HEK293T (cell line): ENCODE data around the gene UTP20.
"Not testable (repeated sequence)": the region's sequence is repeated elsewhere in the genome, so short reads cannot be mapped to it uniquely, and the experiment has no call there.

Source experiments
- ARNT ChIP-seq: fragments of 450-650 bp; IDR thresholded peaks from 2 replicates; pipeline ENCODE4 v1.6.1; 2017; ENCODE audit warnings: mild to moderate bottlenecking
- ELF4 ChIP-seq: fragments of 450-650 bp; IDR thresholded peaks from 2 replicates; pipeline ENCODE4 v1.6.1; 2017; ENCODE audit warnings: antibody characterized with exemption
- HDGF ChIP-seq: fragments of 450-650 bp; IDR thresholded peaks from 2 replicates; pipeline ENCODE4 v1.6.1; 2017; ENCODE audit warnings: antibody characterized with exemption, borderline replicate concordance
- NFRKB ChIP-seq: fragments of 450-650 bp; IDR thresholded peaks from 2 replicates; pipeline ENCODE4 v1.6.1; 2016; ENCODE audit warnings: mild to moderate bottlenecking, moderate library complexity
- SP1 ChIP-seq: fragments of 450-650 bp; IDR thresholded peaks from 2 replicates; pipeline ENCODE4 v1.6.1; 2017
- SUZ12 ChIP-seq: fragments of 450-650 bp; IDR thresholded peaks from 2 replicates; pipeline ENCODE4 v1.6.1; 2016; ENCODE audit warnings: mild to moderate bottlenecking
- TF ChIP-seq, protein P1 (sequence below): fragments of 450-650 bp; IDR thresholded peaks from 2 replicates; pipeline ENCODE4 v1.6.1; 2016

DNA sequence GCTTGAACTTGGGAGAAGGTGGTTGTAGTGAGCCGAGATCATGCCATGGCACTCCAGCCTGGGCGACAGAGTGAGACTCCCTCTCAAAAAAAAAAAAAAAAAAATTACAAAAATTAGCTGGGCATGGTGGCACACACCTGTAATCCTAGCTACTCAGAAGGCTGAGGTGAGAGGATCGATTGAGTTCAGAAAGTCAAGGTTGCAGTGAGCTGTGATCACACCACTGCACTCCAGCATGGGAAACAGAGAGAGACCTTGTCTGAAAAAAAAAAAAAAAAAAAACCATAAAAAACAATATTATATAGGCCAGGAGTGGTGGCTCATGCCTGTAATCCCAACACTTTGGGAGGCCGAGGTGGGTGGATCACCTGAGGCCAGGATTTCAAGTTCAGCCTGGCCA is 142.2 kb downstream of the UTP20 start:
- not testable (repeated sequence) for TF ChIP-seq SUZ12, ELF4, ARNT, SP1, NFRKB, HDGF
- TF ChIP-seq, protein P1, sequence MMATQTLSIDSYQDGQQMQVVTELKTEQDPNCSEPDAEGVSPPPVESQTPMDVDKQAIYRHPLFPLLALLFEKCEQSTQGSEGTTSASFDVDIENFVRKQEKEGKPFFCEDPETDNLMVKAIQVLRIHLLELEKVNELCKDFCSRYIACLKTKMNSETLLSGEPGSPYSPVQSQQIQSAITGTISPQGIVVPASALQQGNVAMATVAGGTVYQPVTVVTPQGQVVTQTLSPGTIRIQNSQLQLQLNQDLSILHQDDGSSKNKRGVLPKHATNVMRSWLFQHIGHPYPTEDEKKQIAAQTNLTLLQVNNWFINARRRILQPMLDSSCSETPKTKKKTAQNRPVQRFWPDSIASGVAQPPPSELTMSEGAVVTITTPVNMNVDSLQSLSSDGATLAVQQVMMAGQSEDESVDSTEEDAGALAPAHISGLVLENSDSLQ: not testable (repeated sequence)
